ENCODE data around the gene GALNT18.

GALNT18 gene

DNA sequence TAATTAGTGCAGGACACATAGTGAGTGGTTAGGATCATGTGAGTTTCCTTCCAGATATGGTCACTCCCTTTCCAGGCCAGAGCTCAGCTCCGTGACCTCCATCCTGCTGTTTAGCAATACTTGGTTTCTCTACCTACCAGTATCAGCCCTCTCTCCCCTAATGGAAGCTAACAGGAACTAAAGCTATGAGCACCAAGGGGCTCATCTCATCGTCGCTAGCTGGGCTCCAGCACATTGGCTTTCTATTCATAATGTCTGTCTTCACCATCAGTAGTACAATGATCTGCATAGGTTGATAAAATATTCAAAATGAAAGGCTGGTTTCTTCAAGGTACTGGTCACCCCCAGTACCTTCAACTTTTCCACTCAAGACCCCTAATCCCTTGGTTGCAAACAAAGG, 2.4 kb upstream of the GALNT18 start:
- no peak for DNase-seq (ENCODE audit: low read depth)

DNA sequence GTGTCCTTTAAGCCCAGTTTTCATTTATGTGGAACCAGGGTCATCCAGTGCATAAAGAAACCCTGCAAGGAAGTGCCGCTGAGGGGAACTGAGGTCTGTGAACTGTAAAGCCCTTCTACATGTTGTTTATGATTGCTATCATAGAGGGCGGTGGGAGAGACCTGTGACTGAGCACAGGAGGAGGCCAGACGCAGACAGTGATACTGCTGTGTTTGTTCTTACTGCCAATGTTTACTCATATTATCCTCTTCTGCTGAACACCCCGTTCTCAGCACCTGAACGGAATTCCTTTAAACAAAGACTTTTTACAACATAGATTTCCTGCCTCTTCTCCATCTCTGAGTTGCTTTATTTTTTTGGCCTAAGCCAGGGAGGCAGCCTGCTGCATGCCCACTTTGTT, 967 bp upstream of the GALNT18 start:
- no peak for DNase-seq (ENCODE audit: low read depth)

DNA sequence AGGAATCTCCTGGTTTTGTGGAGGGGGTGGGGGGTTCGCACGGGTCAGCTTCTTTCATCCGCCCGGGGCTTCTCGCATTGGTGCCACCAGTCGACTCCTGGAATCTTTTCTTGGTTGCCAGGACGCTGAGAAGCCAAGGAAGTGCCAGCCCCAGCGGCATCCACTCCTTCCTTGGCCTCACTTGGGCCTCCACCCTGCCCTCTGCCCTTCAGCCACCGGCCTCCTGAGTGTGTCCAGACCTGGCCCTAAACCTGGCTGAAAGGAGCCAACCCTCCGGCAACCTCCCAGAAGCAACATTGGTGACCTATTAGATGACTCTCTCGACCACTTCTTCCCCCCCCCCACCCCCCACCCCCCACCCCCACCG, 518 bp upstream of the GALNT18 start:
- DNase-seq (ENCODE audit: low read depth): no peak

DNA sequence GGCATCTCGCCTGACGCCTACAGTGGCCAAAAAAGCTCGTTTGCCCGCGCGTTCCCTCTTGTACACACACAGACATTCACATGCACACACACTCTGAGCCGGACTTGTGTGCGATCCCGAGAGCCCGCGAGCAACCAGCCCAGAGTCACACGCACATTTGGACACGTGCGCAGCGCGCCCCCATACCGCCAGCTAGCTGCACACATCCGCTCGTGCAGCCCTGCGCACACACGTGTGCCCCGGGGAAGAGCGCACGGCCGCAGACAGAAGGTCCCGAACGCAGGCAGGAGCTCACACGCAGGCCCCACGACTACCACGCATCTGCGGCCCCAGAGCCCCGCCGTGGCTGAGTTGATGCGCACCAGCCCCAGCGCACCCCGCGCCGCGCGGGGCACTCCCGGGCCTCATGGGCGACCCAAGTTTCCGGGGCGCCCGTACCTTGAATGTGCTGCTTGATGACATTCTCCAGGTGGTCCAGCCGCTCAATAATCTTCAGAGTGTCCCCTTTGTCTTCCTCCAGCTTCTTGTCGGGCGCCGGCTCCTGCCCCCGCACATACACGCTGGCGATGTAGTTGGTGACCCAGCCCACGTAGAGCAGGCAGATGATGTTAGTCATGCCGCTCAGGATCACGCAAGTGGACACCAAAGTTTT, 758 bp downstream of the GALNT18 start:
- DNase-seq (ENCODE audit: low read depth): no peak

DNA sequence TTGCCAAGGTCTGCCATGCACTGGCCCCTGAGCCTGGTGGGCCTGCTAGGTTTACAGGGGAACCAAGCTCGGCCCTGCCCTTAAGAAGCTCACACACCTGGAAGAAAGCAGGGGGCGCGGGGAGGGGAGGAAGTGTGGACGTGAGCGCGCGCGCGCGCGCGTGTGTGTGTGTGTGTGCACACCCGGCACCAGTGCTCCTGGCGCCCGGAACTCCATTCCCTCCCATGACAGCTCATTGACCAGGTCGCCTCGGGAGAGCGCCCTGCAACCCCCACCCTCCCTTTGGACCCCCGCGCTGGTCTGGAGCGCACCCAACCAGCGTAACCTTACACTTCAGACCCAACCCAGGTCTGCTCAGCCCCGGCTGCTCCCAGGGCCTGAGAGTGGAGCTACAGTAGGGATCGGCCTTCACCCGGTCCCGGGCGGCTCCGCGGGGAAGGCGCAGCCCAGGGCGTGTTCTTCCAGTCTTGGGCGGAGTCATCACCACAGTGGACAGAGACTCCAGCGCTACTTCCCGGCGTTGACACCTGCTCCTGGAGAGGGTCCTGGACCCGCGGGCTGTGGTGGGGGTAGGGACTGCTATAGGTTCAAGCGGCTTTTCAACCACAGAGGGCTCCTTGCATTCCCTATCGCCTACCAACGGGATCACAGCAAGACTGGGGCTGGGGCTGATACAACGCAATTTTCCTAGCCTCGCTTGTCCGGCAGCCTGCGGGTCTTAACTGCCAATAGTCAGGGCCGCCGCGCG, 1.5 kb downstream of the GALNT18 start:
- DNase-seq (ENCODE audit: low read depth): no peak

DNA sequence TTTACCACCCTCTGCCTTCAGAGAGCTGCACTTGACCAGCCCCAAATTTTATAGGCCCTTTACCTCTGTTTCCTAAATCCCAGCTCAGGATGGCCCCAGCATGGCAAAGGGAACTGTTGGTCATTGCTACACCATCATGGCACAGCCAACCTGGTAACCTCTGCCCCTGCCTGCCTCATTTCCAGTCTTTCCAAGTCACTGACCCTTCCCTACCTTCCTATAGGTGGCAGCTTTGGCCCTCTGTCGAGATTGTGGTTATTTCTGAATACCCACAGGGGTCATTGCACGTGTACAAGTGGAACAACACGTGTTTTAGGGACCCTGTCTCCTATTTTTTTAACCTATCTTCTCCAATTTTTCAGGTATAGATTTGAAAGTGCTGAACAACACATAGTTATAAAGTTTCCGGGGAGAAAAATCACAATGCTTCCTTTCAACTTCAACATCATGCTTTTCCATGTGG, 2.8 kb downstream of the GALNT18 start:
- no peak for DNase-seq (ENCODE audit: low read depth)

DNA sequence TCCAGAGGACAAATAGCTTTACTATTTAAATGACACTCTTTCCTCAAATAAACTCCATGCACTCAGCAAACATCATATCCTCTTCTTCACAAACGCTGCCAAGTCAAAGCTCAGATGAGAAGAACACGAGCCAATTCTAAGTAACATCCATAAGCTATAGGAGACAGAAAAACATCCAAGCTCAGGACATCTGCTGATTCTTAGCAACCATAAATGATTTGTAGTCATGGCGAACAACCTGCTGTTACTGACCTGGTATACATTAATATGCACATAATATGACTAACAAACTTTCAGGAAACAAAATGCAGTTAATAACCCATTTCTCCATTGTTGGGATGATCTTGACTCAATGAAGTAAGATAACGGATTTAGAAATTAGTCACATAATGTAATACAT, 6.7 kb downstream of the GALNT18 start:
- DNase-seq (ENCODE audit: low read depth): no peak

DNA sequence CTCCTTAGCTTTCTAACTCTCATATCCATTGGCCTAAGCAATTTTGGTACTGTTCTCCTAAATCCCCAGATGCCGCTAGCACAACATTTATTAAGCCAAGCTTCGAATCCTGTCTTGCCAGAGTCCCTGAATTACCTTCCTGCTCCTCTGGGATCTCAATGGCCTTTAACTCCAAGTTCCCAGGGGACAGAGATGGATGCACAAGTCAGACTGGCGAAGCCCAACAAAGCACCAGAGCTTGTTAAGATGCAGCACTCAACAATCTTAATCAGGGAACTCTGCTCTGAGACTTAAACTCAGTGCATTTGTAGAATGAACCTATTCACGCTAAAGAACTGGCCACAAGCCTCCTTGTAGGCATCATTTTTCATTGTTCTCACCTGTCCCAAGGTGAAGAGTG, 9.4 kb downstream of the GALNT18 start:
- DNase-seq (ENCODE audit: low read depth): no peak

DNA sequence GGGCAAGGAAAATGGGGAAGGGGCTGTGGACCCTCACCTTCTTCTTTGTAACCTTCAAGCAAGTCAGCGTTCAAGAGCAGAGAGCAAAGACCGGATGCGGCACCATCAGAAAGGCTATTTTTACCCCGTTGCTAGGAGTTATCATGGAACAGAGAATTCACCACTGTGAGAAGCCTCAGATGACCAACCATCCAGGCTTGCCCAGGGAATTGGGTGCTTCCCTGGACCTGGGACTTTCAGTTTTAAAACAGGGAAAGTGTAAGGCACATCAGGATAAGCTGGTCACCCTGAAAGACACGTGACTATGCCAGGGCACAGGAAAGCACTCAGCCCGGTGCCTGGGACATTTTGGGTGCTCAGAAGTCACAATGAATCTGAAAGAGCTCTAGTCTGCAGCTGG, 10.4 kb downstream of the GALNT18 start:
- DNase-seq (ENCODE audit: low read depth): no peak

DNA sequence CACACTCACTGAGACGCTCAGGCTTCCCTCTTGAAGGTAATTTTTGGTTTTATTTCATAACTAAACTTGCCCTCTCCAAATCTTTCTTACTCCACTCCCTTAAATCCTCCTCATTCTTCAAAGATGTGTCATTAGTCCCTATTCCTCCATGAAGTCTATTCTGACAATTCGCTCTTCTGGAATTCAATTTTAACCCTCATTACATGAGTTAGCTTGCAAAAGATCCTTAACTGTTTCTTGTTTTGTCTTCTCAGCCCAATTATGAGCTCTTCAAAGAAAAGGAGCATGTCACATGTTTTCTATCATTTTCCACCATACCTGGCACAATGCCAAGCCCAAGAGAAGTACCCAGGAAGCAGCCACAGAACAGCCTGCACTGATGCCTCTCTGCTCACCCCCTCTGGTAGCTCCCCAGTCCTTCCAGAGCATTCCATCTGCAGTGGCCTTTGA, 13.0 kb downstream of the GALNT18 start:
- no peak for DNase-seq (ENCODE audit: low read depth)

DNA sequence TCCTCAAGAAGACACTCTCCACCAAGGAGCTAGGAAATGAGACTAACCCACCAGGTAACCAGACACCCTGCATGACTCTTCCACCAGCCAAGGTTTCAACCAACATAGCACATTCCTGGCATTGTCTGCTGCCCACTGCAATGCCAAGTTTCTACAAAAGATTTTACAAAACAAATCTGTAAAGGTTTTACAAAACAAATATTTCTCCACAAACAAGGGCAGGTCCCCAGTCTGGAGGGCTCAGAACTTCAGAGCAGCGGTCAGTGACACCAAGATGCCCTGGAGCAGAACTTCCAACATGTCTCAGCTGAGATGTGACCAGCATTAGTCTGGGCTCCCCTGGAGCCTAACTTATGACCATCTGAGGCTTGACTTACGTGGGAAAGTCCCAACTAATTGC, 14.0 kb downstream of the GALNT18 start:
- DNase-seq (ENCODE audit: low read depth): no peak

DNA sequence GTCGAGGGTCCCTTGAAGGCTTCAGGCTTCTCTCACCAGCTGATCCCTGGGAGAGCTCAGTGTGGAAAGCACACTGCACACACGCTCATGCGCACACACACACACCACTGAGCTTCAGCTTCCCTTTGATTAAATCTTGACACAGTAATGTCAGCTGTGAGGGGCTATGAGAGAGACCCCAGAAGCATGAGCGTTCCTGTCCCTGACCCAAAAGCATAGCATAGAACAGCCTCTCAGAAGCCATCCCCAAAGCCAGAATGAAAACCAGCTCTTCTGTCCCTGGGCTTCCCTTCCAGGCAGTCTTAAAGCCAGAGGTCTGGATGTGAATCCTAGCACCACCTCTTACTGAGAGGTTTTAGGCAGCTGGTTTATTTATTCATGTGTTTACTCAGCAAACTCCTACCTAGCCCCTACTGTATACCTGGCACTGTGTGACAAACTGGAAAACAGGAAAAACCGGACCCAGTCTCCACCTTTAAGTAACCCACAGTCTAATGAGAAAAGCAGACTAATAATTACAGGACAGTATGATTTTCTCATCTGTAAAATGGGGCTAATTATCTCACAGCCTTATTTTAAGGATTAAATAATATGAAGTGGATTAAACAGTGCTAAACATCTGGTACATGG, 15.9 kb downstream of the GALNT18 start:
- DNase-seq (ENCODE audit: low read depth): no peak

DNA sequence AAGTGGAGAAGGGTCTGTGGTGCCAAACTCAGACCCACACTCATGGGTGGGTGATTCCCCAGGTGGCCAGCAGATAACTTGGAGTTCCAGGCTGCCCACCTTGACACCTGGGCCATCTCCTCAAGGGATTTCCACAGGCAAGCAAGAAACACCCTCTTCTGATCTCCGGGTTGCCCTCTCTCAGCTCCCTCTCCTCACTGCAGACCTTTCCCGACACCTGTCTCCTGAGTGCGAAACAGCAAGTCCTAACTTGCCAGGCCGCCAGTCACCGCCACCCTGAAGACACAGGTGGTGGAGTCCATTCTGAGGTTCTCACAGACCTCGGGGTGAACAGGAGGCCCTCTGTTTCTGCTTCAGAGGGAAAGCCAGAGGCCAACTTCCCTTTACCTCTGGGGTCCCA, 16.6 kb downstream of the GALNT18 start:
- DNase-seq (ENCODE audit: low read depth): no peak

DNA sequence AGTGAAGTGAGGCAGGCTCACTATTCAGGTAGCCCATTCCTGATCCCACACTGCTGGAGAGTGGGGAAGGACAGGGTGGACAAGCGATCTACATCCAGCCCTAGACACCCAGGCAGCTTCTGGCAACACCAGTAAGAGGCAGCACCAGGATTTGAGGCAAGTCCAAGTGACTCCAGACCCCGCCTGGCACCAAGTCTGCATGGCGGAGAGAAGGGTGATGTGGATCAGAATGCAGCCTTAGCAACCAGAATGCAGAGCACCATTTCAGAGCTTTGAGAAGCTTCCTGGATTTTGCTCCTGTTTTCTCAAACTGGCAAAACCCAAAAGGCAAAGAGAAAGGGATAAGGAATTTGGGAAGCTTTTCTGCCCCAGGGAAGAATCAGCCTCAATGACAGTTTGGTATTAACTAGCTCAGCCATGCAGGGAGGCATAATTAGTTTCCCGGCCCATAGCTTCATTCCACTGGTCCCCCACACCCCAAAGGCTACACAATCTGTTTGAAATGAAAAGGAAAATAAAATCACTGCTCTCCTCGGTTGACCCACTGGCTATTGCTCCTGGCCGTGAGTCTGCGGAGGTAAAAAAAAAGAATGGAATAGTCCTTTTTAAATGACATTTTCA, 17.3 kb downstream of the GALNT18 start:
- DNase-seq (ENCODE audit: low read depth): no peak

DNA sequence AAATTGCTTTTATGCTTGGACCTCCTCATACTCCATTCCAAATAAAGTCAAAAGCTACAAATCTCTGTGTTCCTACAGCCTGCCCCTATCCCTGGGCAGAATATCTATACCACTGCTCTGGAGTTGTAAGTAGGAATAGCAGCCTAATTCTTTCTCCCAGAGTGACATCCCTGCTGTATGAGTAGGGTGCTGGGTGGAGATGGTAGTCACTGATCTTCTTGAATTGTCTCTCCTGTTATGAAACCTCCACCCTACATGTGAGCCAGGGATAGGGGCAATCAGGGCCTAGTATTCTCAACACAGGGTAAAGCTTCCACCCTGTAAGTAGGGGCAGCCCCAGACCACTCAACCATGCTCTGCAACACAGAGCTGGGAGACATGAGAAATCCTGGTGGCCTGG, 19.8 kb downstream of the GALNT18 start:
- no peak for DNase-seq (ENCODE audit: low read depth)

DNA sequence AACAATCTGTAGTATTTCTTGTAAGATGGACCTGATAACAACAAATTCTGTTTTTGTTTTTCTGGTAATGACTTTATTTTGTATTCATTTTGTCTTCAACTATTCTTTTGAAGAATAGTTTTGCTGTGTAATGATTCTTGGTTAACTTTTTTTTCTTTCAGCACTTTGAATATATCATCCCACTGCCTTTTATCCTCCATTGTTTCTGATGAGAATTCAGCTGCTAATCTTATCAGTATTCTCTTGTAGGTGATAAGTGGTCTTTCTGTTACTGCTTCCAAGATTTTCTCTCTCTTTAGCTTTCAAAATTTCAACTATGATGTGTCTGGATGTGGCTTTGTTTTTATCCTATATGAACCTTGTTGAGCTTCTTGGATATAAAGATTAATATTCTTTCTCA, 21.5 kb downstream of the GALNT18 start:
- no peak for DNase-seq (ENCODE audit: low read depth)

DNA sequence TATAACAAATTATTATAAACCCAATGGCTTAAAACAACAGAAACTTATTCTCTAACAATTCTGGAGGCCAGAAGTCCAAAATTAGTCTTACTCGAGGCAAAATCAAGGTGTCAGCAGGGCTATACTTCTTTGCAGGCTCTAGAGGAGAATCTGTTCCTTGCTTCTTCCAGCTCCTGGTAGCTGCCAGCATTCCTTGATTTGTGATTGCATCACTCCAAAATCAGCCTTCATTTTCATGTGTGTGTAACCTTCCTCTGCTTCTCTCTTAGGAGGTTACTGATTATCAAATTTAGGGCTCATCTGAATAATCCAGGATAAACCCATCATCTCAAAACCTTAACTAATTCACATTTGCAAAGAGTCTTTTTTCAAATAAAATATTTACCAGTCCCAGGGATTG, 23.6 kb downstream of the GALNT18 start:
- no peak for DNase-seq (ENCODE audit: low read depth)

DNA sequence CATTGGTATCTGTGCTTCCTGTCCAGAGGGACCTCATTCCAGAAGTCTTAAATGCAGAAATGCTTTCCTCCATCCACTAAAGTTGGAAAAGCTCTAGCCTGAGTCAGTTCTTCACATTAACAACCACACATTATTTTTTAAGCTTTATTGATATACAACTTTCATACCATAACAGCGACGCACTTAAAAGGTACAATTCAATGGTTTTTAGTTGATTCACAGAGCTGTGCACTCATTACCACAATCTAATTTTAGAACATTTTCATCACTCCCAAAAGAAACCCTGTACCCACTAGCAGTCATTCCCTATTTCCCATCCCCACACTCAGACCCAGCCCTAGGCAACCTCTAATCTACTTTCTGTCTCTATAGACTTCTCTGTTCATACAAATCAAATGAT, 27.6 kb downstream of the GALNT18 start:
- no peak for DNase-seq (ENCODE audit: low read depth)

DNA sequence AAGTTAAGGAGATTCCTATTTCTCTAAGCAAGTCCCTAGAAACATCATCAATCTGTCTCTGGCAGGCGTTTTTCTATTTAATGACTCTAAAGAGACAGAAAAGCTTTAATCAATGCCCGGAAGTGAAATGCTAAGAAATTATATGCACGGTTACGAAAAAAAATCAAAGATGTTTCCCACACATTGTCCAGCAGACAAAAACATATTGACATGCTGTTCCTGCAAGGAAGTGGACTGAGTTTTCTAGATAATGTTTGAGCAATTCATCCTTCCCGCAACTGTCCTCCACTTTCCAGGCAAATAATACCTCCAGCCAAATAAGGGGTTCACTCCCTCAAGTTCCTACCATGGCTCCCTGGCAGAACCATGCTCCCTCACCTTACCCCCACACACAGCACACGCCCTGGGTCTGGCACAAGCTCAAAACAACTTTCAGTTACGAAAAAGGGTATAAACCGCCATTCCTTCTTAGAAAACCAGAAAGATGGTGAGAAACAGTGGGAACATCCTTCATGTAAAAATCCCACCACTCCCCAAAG, 29.6 kb downstream of the GALNT18 start:
- DNase-seq (ENCODE audit: low read depth): no peak

DNA sequence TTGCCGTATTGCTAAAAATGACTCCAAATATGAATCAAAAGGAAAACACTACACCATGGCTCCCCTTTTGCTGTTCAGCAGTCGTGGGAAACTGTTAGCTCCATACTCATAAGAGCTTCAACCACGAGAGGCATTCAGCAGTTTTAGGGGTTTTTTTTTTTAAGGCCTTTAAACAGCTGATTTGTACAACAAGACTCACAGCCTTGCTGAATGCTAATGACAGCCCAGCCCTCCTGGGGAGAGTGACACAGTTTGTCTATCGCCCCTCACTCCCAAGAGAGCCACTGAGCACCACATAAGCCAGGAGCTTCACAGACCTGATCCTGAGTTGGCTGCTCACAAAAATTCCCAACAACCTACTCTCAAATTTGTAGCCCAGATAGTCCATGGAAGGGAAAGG, 32.4 kb downstream of the GALNT18 start:
- no peak for DNase-seq (ENCODE audit: low read depth)

DNA sequence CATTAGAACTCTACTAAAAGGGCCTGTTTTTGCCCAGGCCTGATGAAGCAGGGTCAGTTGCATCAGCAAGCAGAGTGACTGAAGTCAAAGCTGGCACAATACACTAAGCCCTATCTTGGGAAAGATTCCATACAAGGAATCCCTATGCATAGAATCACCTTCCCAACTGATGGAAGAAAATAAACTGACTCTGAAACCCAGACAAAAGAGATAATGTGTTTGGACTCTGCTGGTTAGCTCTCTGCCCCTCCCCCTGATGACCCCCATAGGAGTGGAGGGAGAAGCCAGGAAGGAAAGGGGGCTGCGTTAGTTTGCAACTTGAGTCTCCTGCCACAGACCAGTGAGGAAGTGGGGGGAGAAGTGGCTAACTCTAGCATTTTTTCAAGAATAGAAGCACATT, 32.9 kb downstream of the GALNT18 start:
- DNase-seq (ENCODE audit: low read depth): no peak

DNA sequence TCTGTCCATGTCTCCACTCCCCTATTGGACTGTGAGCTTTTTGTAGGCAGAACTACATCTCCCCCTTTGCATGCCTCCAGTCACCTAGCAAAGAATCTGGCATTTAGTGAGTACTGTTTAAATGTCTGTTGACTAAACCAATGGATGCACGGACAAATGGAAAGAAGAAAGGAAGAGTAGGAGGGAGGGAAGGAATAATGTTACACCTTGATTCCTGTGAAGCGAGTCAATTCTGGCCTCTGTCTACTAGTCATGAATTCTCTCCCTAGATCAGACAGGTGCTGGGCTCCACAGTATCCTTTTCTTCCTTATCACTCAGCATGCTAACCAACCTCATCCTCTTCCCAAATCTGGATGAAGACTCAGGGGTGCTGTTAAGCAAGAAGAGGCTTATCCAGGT, 33.6 kb downstream of the GALNT18 start:
- no peak for DNase-seq (ENCODE audit: low read depth)

DNA sequence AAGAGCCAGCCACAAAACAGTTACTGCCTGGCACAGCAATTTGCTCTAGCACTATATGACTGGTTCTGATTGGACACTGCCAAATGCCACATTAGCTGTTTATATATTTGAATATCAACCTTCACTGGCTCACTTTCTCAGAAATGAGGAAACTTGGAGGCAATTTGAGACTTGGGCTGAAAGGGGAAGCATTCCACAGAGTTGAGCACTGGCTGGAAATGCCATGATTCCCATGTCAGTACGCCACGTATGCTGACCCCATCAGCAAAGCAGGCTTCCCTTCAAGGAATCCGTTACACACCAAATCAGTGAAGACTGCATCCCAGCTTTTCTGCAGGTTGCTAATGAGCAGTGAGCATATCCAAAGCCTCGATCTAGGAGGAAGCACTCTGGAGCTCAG, 34.7 kb downstream of the GALNT18 start:
- DNase-seq (ENCODE audit: low read depth): no peak
